ENCODE measurements around the gene ST8SIA4.

DNA sequence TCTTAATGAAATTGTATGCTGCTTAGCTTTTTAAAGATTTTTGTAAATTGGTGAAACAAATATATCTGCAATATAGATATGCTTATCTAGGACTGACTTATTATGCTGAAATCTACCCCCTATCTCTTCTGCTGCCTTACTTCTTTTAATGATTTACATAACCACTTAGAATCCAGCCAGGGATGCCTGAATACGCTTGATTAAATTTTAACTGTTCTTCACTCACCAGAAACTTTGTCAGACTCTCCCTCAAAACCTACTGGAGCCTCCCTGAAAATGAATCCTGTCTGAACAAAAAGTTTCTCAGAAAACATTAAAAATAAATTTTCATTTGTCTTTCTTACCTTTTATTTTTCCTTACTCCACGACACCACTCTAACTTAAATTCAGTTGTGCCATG, 111.7 kb downstream of the ST8SIA4 start:
- TF ChIP-seq, protein P1, sequence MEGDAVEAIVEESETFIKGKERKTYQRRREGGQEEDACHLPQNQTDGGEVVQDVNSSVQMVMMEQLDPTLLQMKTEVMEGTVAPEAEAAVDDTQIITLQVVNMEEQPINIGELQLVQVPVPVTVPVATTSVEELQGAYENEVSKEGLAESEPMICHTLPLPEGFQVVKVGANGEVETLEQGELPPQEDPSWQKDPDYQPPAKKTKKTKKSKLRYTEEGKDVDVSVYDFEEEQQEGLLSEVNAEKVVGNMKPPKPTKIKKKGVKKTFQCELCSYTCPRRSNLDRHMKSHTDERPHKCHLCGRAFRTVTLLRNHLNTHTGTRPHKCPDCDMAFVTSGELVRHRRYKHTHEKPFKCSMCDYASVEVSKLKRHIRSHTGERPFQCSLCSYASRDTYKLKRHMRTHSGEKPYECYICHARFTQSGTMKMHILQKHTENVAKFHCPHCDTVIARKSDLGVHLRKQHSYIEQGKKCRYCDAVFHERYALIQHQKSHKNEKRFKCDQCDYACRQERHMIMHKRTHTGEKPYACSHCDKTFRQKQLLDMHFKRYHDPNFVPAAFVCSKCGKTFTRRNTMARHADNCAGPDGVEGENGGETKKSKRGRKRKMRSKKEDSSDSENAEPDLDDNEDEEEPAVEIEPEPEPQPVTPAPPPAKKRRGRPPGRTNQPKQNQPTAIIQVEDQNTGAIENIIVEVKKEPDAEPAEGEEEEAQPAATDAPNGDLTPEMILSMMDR (IDR thresholded peaks at IDR 0.05; ENCODE audit: extremely low read depth in 1 of 2, insufficient read depth in 1 of 2, low read depth in 1 of 2, low read length in 2 of 2) = no peak
- TF ChIP-seq JUN (IDR thresholded peaks at IDR 0.05; ENCODE audit: borderline replicate concordance, insufficient read depth, insufficient read length, low read depth) (no peak), POLR2AphosphoS5 (IDR thresholded peaks at IDR 0.05; ENCODE audit: insufficient read depth, low read depth, low read length) (no peak), POLR2A (IDR thresholded peaks at IDR 0.05; ENCODE audit: low read depth, low read length) (no peak)
- TF ChIP-seq, protein P2, sequence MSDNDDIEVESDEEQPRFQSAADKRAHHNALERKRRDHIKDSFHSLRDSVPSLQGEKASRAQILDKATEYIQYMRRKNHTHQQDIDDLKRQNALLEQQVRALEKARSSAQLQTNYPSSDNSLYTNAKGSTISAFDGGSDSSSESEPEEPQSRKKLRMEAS (IDR thresholded peaks at IDR 0.05; ENCODE audit: insufficient read depth, insufficient read length) = no peak

Measured in endothelial cell of umbilical vein (primary cell).